SU-DHL-6 (cell line): ENCODE measurements around the gene TBCK.

Source experiments
- H2AFZ ChIP-seq: fragments of 200-600 bp; sonication (generic); 2 replicates; pipeline ENCODE4 v1.6.1; 2014; ENCODE audit warnings: low read depth, mild to moderate bottlenecking, moderate library complexity, mixed read lengths, antibody characterized with exemption, low read length; ENCODE audit not compliant: severe bottlenecking
- H3F3A ChIP-seq: fragments of 200-600 bp; shearing (Covaris generic); 2 replicates; pipeline ENCODE4 v1.6.0; 2016; ENCODE audit warnings: antibody characterized with exemption, mild to moderate bottlenecking; ENCODE audit not compliant: insufficient read depth
- H3K27ac ChIP-seq: fragments of 200-600 bp; sonication (generic); 2 replicates; pipeline ENCODE4 v1.5.1; 2016; ENCODE audit warnings: low read depth, mild to moderate bottlenecking, low read length, moderate library complexity, mixed read lengths
- H3K27me3 ChIP-seq: fragments of 200-600 bp; sonication (generic), shearing (Covaris generic); 2 replicates; pipeline ENCODE4 v1.6.0; 2014; ENCODE audit warnings: mild to moderate bottlenecking, low read length
- H3K36me3 ChIP-seq: fragments of 200-600 bp; sonication (generic); 2 replicates; pipeline ENCODE4 v1.6.1; 2014; ENCODE audit warnings: mild to moderate bottlenecking, low read length, mixed read lengths
- H3K4me2 ChIP-seq: fragments of 300-600, 200-600 bp; shearing (Covaris generic), sonication (generic); 2 replicates; pipeline ENCODE4 v1.6.0; 2014; ENCODE audit warnings: low read length, low read depth, mild to moderate bottlenecking; ENCODE audit not compliant: poor library complexity, severe bottlenecking
- H3K4me3 ChIP-seq: fragments of 200-600 bp; sonication (generic); 2 replicates; pipeline ENCODE4 v1.5.1; 2014; ENCODE audit warnings: antibody characterized with exemption, low read length, mild to moderate bottlenecking, mixed read lengths; ENCODE audit not compliant: insufficient read depth, poor library complexity, severe bottlenecking
- H3K79me2 ChIP-seq: fragments of 200-600 bp; sonication (generic); 2 replicates; pipeline ENCODE4 v1.6.1; 2014; ENCODE audit warnings: mild to moderate bottlenecking, low read length, moderate library complexity; ENCODE audit not compliant: insufficient read depth
- H3K9ac ChIP-seq: fragments of 200-600 bp; sonication (generic); 2 replicates; pipeline ENCODE4 v1.7.0; 2014; ENCODE audit warnings: mild to moderate bottlenecking, low read length
- H3K9me2 ChIP-seq: fragments of 200-600 bp; sonication (generic); replicated peaks from 2 replicates; pipeline ENCODE4 v1.6.1; 2014; ENCODE audit warnings: low read length; ENCODE audit not compliant: insufficient read depth
- H3K9me3 ChIP-seq: fragments of 200-600 bp; sonication (generic); 2 replicates; pipeline ENCODE4 v1.6.1; 2014; ENCODE audit warnings: low read length, mixed read lengths; ENCODE audit not compliant: insufficient read depth
- H4K20me1 ChIP-seq: fragments of 200-600 bp; sonication (generic); 2 replicates; pipeline ENCODE4 v1.6.1; 2014; ENCODE audit warnings: low read depth, mild to moderate bottlenecking, antibody characterized with exemption, low read length, moderate library complexity, mixed read lengths
- CTCF ChIP-seq: fragments of 200-600 bp; sonication (generic); IDR thresholded peaks from one replicate; pipeline ENCODE4 v1.5.1; 2017; ENCODE audit warnings: antibody characterized with exemption, mild to moderate bottlenecking, low read length, moderate library complexity; ENCODE audit not compliant: insufficient read depth, poor library complexity, severe bottlenecking
- EZH2phosphoT487 ChIP-seq: fragments of 200-600 bp; sonication (generic), shearing (Covaris generic); conservative IDR thresholded peaks from 2 replicates; pipeline ENCODE4 v1.6.1; 2018; ENCODE audit warnings: mild to moderate bottlenecking, antibody characterized with exemption, low read length, moderate library complexity, mixed read lengths

The TBCK gene

GRCh38 chr4:106303548-106304281, 12.3 kb downstream of the TBCK start:
- H3K79me2 ChIP-seq: no peaks in the 10 kb centered on the region
- no peak overlapping the region for H2AFZ ChIP-seq
- no peak overlapping the region for H3K4me2 ChIP-seq
- H4K20me1 ChIP-seq: no peaks in the 10 kb centered on the region
- H3K36me3 ChIP-seq: no peaks in the 10 kb centered on the region
- no peaks in the 10 kb centered on the region for H3K27me3 ChIP-seq
- no peaks in the 10 kb centered on the region for H3K9me3 ChIP-seq
- H3K9me2 ChIP-seq: no peaks in the 10 kb centered on the region
- H3K9ac ChIP-seq: no peak overlapping the region
- TF ChIP-seq CTCF: no peak
- H3F3A ChIP-seq: no peaks in the 10 kb centered on the region
- no peak overlapping the region for H3K27ac ChIP-seq
- H3K4me3 ChIP-seq: no peak overlapping the region

- Histone ChIP-seq H3K9me2 (no peaks in the 10 kb centered on the region), H3K4me3 (no peak overlapping the region), H3K9me3 (no peaks in the 10 kb centered on the region), H2AFZ (no peak overlapping the region), H3K27ac (no peak overlapping the region), H3K79me2 (no peaks in the 10 kb centered on the region), H4K20me1 (no peaks in the 10 kb centered on the region), H3K4me2 (no peak overlapping the region), H3F3A (no peaks in the 10 kb centered on the region), H3K9ac (no peak overlapping the region), H3K27me3 (no peaks in the 10 kb centered on the region), H3K36me3 (no peaks in the 10 kb centered on the region)
- no peak for TF ChIP-seq CTCF
- no peak for TF ChIP-seq EZH2phosphoT487
Observed at GRCh38 chr4:106302062-106302438, 14.0 kb downstream of the TBCK start.

- Histone ChIP-seq H3F3A (no peaks in the 10 kb centered on the region), H3K4me2 (no peak overlapping the region), H3K4me3 (no peak overlapping the region), H3K27me3 (no peaks in the 10 kb centered on the region), H3K9me3 (no peaks in the 10 kb centered on the region), H4K20me1 (no peaks in the 10 kb centered on the region), H3K27ac (no peak overlapping the region), H3K36me3 (no peaks in the 10 kb centered on the region), H3K9me2 (no peaks in the 10 kb centered on the region), H3K9ac (no peak overlapping the region), H2AFZ (no peak overlapping the region), H3K79me2 (no peaks in the 10 kb centered on the region)
- TF ChIP-seq EZH2phosphoT487 (no peak), CTCF (no peak)
Observed at GRCh38 chr4:106301393-106302061, 14.5 kb downstream of the TBCK start.
